ENCODE results near the gene IYD.
"Not testable (repeated sequence)": the region's sequence is repeated elsewhere in the genome, so short reads cannot be mapped to it uniquely, and the experiment has no call there.

Gene IYD

DNA sequence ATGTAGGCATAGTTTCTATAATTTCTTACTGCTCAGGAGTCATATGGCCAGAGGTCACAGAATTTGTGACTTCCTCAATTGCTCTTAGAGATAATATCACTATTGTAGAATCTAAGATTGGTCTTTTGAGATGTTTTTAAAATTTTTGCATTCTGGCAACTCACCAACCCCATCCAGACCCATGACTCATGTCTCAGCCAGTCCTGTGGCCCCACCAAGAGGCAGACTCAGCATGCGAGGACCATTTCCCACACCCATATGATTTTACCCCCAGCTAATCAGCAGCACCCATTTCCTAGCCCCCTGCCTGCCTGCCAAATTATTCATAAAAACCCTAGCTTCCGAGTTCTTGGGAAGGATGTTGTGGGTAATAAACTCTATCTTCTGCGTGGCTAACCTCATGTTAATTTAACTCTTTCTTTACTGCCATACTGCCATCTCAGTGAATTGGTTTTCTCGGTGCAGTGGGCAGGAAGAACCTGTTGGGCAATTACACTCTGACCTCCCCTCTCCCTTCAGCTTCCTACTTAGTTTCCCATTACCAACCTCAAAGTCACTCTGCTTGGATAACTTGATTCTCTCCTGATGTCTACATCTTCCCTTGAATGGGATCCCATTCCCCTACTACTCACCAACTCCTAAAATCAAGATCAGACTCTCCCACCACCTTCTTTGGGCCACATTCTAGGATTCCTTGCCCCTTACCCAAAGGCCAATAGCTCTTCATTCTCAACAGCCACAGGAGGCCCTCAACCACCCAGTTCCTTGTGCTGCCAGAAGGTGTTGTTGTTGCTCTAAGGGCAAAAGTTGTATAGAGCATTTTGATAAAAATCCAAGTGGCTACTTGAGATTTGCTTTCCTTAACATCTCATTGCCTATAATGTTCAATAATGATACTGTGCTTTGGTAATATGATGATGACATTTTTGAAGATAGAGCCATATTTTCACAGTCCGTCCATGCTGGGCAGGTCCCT is 16.2 kb upstream of the IYD start:
- DNase-seq (ENCODE audit: low read depth, low spot score), result no peak

DNA sequence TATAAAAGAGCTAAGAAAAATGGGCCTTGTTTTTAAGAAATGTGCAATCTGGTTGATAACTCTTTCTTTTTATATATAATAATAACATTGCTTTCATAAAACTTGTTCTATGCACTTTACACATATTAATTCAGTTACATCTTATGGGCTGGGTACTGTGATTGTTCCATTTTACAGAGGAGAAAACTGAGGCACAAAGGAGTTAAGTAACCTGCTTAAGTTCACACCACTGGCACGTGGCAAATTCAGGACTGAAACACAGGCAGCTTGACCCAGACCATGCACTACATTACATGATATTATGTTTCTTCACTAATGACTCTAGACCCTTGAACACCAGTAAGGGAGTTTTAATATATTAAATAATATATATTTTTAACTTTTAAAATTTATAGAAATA is 15.4 kb upstream of the IYD start:
- no peak for DNase-seq (ENCODE audit: low read depth, low spot score)

DNA sequence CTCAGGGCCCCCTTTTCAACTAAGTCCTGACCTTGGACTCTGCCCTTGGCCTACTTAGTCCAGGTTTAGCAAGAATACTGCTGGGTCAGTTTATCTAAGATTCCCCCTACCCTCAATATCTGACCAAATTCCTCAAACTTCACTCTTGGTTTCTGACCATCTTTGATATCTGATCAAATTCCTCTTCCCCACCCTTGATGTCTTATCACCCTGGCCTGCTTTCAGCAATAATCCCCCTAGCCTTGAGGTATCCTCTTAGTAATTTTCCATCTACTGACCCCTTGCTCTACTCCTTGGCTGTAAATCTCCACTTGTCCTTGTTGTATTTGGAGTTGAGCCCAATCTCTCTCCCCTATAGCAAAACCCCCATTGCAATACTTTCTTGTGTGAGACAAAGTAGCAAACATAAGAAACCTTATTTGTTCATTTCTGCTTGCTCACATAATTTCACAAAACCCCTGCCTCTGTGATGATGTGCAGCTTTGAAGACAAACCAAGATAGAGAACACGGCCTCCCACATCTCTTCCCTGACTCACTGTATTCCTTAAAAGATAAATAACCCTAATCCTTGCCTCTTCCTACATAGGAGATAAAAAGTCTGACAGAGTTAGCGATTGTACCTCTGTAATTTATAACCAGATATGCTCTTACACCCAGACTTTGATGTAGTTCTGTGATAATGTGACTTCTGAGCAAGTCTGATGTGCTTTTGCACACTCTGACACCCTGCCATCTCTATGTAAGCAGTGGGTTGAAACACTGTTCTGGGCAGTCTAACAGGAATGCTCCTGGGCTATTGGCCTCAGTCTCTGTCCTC is 13.8 kb upstream of the IYD start:
- DNase-seq (ENCODE audit: low read depth, low spot score), result no peak

DNA sequence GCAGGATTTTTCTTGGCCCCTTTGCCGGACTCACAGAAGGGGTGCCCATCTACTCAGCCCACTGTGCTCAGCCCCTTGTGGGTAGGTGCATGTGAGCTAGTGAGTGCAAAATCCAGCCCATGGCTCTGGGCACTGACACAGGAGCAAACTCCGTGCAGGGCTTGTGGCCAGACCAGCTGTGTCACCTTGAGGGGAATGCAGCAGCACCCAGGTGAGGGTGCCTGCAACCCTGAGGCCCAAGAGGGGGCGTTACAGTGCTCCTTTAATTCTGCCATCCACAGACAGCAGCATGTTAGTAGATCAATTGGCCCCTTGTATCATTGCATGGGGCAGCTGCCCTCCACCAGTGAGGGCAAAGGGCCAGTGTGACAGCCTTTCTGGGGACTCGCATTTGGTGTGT is 12.9 kb upstream of the IYD start:
- no peak for DNase-seq (ENCODE audit: low read depth, low spot score)

DNA sequence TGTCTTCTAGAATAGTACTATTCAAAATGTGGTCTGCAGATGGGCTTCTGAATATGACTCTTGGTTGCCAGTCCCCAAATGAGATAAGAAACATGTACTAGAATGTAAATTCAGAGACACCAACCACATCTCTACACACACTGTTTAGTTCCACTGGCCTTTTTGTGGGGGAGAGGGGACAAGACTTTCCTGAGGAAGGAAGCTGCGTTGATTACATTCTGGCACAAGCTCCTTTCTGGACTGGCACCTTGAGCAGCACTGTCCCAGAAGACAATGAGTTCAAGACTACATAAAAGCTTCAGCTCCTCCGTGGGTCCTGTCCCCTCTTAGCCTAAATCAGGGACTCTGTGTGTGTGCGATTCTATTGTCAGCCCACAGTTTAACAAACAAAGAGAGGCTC is 6.9 kb upstream of the IYD start:
- DNase-seq (ENCODE audit: low read depth, low spot score), result no peak

DNA sequence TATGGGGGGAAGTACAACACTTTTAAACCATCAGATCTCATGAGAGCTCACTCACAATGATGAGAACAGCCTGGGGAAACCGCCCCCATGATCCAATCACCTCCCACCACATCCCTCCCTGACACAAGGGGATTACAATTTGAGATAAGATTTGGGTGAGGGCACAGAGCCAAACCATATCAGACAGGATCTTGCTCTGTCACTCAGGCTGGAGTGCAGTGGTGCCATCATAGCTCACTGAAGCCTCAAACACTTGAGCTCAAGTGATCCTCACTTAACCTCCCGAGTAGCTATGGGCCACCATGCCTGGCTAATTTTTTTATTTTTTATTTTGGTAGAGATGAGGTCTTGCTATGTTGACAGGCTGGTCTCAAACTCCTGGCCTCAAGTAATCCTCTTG is 5.1 kb upstream of the IYD start:
- no peak for DNase-seq (ENCODE audit: low read depth, low spot score)

DNA sequence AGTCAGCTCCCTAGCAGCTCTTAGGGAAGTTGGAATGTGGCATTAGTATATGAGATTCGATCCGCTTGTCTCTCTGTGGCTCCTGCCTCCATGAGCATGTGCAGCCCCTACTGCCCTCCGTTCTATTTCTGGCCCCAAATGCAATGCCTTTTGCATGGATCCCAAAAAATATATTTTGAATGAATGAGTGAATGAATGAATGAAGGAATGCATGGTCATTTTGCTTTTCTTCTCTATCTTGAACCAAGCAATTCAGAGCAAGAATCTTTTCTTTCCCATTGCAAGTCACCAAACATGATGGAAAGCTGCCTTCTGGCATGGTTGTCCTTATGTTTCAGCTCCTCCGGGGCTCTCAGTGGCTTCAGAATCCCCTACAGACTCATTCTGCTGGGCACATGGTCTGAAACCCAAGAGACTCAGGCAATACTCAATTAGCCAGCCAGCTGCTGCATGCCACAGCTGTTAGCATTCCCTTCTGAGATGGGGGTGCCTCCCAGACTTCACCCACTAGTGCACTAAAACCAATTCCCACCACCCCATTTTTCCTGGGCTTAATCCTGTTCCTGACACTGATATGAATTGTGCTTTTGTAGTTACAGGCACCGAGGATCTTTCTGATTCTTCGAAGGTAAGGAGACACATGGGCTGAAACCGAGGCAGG is 2.6 kb upstream of the IYD start:
- DNase-seq (ENCODE audit: low read depth, low spot score), result no peak

DNA sequence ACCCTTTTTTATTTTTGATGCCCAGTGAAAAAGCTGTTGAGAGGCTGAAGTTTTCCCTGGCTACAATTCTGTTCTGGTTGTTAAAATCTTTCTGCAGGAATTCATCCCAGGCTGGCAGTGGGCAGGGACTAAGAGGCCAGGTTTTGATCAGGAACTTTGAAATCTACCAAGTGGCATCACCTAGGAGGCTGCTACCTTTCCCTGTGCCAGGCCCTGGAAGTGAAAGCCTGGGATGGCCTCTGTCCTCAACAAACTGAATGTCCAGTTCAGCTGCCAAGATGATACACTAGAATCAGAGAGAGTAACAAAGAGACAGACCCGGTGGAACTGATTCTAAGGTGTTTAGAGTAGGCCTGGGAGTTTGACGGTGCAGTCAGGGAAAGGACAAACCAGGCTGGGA is 596 bp downstream of the IYD start:
- no peak for DNase-seq (ENCODE audit: low read depth, low spot score)

DNA sequence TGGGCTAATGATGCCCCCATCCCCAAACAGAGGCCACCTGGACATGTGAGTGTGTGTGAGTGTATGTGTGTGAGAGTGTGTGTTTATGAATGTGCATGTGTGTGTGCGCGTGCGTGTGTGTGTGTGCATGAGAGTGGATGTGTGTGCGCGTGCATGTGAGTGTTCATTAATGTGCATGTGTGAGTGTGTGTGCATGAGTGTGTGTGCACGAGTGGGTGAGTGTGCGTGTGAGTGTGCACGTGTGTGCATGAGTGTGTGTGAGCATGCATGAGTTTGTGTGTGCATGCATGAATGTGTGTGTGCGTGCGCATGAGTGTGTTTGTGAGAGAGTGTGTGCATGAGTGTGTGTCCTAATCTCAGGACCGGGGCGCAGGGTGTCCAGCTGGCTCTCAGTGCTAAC is 1.3 kb downstream of the IYD start:
- DNase-seq (ENCODE audit: low read depth, low spot score), result no peak

DNA sequence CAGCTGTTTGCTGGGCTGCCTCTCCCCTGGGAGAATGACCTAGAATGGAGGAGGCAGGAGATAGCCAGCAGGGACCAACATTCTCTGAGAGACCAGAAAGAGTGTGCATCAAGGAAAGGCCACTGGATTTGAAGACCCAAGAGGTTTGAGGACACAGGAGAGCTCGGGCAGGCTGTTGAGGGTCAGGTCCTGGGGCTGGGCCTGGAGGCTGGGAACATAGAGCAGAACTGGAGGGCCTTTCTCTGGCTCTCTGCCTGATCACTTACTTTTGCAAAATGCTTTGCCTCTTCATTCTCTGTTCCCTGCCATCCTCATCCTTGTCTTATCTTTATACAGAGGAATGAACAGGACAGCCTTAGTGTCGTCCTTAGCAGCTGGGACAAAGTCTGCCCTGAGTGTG is 2.5 kb downstream of the IYD start:
- DNase-seq (ENCODE audit: low read depth, low spot score), result no peak

DNA sequence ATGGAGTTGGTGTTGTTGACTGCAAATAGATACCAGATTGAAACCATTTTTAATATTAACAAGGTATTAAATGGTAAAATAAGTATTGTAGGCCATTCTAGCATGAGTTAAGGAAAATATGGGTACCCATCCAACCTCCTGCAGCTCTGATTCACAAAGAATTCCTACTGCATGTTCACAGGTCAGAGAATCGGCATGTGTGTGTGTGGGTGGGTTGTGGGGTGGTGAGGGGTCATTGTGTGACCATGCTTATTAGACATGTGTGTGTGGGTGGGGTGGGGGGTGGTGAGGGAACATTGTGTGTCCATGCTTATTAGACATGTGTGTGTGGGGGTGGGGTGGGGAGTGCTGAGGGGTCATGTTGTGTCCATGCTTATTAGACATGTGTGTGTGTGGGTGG is 3.2 kb downstream of the IYD start:
- no peak for DNase-seq (ENCODE audit: low read depth, low spot score)

DNA sequence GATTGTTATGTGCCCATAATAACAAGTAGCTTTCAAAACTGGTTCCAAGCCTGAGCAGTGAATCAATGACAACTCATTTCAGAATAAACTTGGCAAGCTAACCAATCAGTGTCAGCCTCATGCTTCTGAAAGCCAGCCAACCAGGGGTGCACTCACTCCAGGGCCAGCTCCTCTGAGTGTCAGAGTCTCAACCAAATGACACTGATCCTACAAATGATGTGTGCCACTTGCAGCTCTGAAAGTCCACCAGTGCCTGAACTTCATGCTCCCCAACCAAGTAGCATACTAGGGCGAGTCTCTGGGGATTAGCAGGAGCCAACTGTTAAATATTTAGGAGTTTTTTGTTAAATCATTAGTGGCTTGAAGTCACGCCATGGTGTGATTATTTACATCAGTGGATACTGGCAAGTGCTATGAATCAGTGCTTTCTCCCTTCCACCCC is 4.5 kb downstream of the IYD start:
- no peak for DNase-seq (ENCODE audit: low read depth, low spot score)

DNA sequence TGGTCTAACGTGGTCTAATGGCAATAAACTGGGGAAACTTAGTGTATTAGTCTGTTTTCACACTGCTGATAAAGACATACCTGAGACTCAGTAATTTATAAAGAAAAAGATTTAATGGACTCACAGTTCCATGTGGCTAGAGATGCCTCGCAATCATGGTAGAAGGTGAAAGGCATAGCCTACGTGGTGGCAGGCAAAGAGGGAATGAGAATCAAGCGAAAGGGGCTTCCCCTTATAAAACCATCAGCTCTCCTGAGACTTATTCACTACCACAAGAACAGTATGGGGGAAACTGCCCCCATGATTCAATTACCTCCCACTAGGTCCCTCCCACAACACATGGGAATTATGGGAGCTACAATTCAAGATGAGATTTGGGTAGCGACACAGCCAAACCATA is 5.5 kb downstream of the IYD start:
- not testable (repeated sequence) for DNase-seq (ENCODE audit: low read depth, low spot score)

DNA sequence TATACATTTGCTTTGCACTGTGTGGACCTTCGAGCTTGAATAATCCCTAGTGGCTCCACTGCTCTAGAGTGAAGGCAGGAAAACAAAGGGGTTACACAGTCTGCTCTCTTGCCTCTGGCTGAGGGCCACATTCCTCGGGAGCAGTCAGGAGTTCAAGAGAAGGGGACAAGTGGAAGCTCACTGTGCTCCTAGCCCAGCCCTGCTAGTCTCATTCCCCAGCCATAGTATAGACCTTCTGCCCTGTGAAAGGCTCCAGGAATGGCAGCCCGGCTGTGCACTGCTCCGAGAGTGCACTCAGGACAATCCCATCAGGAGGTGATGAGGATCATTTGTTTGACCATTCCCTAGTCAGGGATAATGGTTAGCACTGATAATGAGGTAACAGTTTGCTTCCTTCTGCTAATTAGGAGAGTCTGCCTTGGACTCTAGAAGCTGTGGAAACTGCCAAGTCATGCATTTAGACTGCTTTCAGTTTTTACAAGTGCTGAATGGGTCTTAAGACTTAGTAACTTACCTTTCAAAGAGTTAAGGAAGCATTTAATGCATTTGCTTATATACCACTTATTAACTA is 8.5 kb downstream of the IYD start:
- DNase-seq (ENCODE audit: low read depth, low spot score), result no peak

DNA sequence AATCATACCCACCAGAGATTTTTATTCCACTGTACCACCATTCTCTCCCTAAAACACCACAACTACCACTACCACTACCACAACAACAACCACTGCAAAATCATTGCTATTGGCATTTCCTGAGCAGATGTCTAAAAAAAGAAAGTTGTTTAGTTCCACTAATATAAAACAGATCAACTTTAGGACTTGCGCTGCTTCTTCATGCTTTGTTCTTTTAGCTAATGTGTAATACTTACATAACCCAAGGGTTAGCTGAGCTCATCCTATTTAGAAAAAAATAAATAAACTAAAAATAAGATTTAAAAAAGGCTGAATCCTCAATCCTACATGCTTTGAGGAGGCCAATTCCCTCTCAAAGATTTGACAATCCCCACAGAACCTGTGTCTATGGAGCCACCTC is 11.4 kb downstream of the IYD start:
- DNase-seq (ENCODE audit: low read depth, low spot score), result no peak

DNA sequence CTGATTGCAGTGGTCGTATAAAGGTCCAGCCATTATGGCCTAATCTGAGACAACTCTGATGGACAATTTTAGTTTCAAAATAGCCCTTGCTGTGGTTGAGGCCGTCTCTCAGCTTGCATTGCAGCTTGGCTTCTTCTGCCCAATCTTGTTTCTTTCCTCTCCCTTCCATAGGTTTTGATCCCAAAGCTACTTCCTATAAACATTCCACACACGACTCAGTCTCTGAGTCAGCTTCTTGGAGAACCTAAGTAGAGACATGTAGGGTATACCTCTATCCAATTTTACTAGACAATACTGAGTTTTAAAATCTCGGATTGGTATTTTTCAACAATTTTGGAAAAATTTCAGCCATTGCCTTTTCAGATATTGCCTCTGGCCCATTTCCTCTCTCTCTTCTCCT is 13.4 kb downstream of the IYD start:
- DNase-seq (ENCODE audit: low read depth, low spot score), result no peak

DNA sequence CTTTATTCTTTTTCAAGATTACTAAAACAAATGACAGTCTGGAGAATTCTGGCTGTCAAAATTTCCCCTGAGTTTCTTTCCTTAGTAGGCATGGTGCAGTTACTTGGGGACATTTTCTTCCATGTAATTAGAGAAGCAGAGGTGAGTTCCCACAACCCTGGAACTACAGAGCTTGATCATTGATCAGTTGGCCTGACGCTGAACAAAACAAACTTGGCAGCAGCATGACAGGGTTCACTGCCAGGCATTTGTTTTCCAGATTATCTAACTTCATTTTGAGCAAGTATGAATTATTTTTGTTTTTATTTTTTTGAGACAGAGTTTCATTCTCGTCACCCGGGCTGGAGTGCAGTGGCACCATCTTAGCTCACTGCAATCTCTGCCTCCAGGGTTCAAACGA is 22.6 kb downstream of the IYD start:
- DNase-seq (ENCODE audit: low read depth, low spot score), result no peak

DNA sequence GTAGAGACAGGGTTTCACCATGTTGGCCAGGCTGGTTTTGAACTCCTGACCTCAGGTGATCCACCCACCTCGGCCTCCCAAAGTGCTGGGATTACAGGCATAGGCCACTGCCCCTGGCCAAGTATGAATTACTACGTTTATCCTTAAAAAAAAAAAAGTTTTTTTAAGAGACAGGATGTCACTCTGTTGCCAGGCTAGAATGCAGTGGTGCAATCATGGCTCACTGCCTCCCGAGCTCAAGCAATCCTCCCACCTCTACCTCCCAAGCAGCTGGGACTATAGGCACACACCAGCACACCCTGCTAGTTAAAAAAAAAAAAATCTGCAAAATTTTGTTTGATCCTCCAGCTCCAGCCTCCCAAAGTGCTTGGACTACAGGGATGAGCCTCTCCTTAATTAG is 23.1 kb downstream of the IYD start:
- no peak for DNase-seq (ENCODE audit: low read depth, low spot score)

DNA sequence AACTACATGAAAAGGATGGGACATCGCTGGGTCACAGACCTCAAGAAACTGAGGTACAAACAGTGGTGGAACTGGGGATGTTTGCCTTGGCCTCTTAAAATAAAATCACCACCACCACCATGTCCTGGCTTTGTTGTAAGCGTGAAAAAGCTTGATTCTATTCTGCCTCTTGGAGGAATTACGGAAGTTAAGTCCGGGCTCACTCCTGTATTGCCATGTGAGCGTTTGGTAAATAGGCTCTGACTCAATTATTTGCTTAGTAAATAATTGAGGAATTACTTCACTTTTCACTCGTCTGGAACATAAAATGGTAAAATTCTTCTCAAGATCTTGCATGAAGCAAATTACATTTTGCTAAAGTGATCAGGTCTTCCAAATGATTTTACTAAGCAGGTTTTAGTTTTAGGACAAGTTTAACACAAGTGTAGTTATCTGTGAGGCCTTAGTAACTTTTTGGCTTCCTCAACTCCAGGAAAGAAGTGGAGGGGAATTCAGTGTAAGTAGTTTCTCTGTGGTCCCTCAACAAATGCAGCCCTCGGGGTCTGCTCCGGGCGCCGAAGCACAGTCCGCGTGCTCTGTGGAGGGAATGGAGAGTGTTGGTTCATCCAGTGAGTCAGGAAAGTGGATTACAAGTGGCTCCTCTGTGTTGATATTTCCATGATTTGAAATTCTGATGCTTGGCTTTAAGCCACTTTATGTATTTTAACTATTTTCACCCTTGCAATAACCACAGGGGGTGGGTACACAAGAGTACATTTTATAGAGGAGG is 23.8 kb downstream of the IYD start:
- DNase-seq (ENCODE audit: low read depth, low spot score), result no peak

DNA sequence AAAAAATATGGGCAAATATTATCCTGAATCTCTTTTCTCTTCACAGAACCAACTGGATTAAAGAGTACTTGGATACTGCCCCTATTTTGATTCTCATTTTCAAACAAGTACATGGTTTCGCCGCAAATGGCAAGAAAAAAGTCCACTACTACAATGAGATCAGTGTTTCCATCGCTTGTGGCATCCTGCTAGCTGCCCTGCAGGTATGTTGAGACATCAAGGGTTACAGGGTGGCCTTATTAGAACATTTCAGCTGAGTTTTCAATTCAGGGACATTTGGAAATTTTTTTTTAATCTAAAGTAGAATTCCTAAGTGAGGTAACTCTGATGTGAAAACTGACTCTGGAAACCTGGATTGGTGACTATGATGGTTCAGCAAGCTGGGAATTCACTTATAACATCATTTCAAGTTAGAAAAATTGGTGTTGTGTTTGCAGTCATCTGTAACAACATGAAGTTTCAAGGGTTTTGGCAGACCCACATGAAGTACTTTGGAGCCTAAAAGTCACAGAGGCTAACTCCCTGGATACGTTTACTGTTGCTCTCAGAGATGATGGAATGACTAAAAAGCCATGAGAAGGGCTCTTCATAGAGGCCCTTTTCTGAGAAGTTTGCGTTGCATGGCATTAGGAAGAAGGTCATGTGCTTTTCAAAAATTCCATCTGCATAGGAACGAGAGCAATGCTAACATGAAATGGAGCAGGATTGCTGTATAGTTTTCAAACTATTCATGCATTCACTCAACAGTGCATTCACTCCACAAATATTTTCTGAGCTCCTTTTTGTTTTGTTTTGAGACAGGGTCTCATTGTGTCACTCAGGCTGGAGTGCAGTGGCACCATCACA is 25.5 kb downstream of the IYD start:
- no peak for DNase-seq (ENCODE audit: low read depth, low spot score)
